ENCODE measurements around the gene ATAD3A. TPM values are rescaled to one million over a fixed set of nuclear protein-coding genes. Genes with fewer than 3 reads are reported as not detected.
"Not testable (repeated sequence)": the region's sequence is repeated elsewhere in the genome, so short reads cannot be mapped to it uniquely, and the experiment has no call there.

ATAD3A gene
- total and polyA plus RNA-seq, 7 donors, result 8.6 to 40.4 (median 12.8) TPM

DNA sequence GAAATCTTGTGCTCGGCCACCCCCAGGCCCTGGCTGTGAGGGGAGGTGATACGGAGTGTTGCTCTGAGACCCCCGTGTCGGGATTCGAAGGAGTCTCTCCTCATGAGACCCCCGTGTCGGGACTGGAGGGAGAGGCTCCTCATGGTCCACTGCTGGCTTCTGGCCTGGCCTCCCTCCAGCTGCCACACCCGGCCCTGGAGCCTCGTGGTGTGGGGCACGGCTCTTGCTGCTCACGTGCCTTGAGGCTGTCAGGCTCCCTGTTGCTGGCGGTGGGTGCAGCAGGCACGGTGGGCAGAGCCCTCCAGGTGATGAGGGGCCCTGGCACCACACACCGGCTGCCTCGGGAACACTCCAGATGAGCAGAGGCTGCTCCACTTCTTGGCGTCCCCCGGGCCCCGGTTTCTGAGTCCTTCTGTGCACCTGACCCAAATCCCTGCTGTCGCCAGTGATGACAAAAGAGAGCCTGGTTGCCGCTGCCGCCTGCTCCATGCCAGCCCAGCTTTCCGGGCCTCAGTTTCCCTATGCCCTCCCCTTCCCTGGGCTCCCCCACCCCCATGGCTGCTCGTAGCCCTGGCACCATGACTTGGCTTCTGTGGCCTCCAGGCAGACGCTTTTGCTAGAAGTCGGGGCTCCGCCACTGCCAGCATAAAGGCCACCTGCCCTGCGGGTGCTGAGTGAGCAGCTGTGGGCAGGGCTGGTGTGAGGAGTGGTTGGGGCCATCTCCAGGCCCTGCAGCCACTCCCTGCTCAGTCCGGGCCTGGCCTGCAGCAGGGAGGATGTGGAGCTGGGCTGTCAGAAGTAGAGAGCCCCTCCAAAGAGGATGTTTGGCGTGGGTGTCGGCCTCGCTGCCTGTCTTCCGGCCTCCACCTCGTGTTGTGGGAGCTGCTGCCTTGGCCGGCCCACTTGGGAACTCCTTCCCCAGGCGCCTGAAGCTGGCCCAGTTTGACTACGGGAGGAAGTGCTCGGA, 16.6 kb downstream of the ATAD3A start:
- DNase-seq, result no peak
- Histone ChIP-seq H3K4me3 (no peak overlapping the region), H3K36me3 (peaks cover 0 to 50% (median 15%) of the 10 kb centered on the region in 4 donors), H3K27me3 (no peaks in the 10 kb centered on the region), H3K4me1 (peaks cover 0 to 4% (median 0%) of the 10 kb centered on the region in 4 donors), H3K9me3 (peaks cover 0 to 4% (median 0%) of the 10 kb centered on the region in 4 donors), H3K27ac (no peak overlapping the region)
- TF ChIP-seq, protein P1, sequence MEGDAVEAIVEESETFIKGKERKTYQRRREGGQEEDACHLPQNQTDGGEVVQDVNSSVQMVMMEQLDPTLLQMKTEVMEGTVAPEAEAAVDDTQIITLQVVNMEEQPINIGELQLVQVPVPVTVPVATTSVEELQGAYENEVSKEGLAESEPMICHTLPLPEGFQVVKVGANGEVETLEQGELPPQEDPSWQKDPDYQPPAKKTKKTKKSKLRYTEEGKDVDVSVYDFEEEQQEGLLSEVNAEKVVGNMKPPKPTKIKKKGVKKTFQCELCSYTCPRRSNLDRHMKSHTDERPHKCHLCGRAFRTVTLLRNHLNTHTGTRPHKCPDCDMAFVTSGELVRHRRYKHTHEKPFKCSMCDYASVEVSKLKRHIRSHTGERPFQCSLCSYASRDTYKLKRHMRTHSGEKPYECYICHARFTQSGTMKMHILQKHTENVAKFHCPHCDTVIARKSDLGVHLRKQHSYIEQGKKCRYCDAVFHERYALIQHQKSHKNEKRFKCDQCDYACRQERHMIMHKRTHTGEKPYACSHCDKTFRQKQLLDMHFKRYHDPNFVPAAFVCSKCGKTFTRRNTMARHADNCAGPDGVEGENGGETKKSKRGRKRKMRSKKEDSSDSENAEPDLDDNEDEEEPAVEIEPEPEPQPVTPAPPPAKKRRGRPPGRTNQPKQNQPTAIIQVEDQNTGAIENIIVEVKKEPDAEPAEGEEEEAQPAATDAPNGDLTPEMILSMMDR (IDR thresholded peaks at IDR 0.05), result no peak
- TF ChIP-seq POLR2A (IDR thresholded peaks at IDR 0.05) (no peak), POLR2AphosphoS5 (IDR thresholded peaks at IDR 0.05) (no peak), EP300 (IDR thresholded peaks at IDR 0.05) (no peak)
- WGBS, 2 donors, result 90 to 93% methylated on average over 37 of the region's 37 CpGs
- intact Hi-C loops (cut with DNase I), result no loop called here

DNA sequence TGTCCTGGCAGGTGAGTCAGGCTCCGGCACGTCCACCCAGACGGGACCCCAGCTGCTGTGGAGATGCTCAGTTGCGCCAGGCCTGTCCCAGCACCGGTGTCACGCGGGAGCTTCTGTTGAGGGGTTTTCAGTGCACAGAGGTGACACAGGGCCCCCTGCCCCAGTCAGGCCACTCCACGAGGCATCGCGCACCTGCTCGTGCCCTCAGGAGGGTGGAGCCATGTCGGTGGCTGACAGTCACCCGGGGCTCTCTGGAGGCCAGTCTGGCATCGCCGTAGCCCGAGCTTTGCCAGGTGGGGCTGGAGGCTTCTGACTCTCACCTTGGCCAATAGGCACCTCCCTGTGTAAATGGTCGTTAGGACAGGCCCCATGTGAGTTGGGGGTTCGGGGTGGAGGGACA, 17.4 kb downstream of the ATAD3A start:
- intact Hi-C loops (cut with DNase I), result no loop called here
- H3K4me1 ChIP-seq, result peaks cover 0 to 4% (median 0%) of the 10 kb centered on the region in 4 donors
- peaks cover 0 to 51% (median 15%) of the 10 kb centered on the region in 4 donors for H3K36me3 ChIP-seq
- WGBS, 2 donors, result 97% methylated on average over 18 of the region's 18 CpGs
- TF ChIP-seq EP300 (IDR thresholded peaks at IDR 0.05), result no peak
- TF ChIP-seq, protein P1 (IDR thresholded peaks at IDR 0.05), result no peak
- H3K4me3 ChIP-seq, result no peak overlapping the region
- DNase-seq, result no peak
- no peak overlapping the region for H3K27ac ChIP-seq
- H3K9me3 ChIP-seq, result peaks cover 0 to 4% (median 0%) of the 10 kb centered on the region in 4 donors
- H3K27me3 ChIP-seq, result no peaks in the 10 kb centered on the region

DNA sequence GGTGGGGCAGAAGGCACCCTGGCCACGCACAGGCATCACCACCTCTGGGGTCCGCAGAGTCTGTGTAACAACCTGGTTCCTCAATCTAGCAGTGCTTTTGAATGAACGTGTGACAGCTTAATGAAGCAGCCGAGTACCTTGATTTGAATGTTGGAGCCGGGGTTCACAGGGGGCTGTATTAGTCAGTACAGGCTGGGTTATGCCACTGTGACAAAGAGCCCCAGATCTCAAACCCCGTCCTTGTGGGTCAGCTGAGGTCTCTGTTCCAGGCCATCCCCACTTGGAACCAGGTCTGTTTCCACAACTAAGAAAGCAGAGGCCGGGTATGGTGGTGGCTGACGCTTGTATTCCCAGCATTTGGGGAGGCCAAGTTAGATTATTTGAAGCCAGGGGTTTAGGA, 18.0 kb downstream of the ATAD3A start:
- 98% methylated on average over 8 of the region's 8 CpGs for whole genome bisulfite sequencing, 2 donors
- Histone ChIP-seq H3K4me1 (peaks cover 0 to 4% (median 0%) of the 10 kb centered on the region in 4 donors), H3K9me3 (peaks cover 0 to 4% (median 0%) of the 10 kb centered on the region in 4 donors), H3K36me3 (peaks cover 0 to 54% (median 15%) of the 10 kb centered on the region in 4 donors), H3K4me3 (no peak overlapping the region), H3K27me3 (no peaks in the 10 kb centered on the region), H3K27ac (no peak overlapping the region)
- no peak for DNase-seq
- TF ChIP-seq POLR2AphosphoS5 (IDR thresholded peaks at IDR 0.05) (no peak), POLR2A (IDR thresholded peaks at IDR 0.05) (no peak), EP300 (IDR thresholded peaks at IDR 0.05) (no peak)
- TF ChIP-seq, protein P1 (IDR thresholded peaks at IDR 0.05), result no peak
- intact Hi-C loops (cut with DNase I), result no loop called here

DNA sequence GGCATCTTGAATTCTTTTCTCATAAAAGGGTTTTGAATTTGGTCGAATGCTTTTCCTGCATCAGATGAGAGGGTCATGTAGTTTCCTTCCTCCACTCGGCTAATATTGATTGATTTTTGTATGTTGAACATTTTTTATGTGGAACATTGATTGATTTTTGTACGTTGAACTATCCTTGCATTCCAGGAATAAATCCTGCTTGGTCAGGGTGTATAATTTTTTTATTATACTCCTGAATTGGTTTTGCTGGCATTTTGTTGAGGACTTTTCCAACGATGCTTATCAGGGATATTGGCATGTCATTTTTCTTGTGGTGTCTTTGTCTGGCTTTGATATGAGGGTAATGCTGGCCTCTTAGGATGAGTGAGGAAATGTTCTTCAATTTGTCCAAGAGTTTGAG, 20.0 kb downstream of the ATAD3A start:
- no peak overlapping the region for H3K27ac ChIP-seq
- peaks cover 0 to 4% (median 0%) of the 10 kb centered on the region in 4 donors for H3K9me3 ChIP-seq
- H3K4me3 ChIP-seq, result no peak overlapping the region
- H3K27me3 ChIP-seq, result no peaks in the 10 kb centered on the region
- H3K4me1 ChIP-seq, result peaks cover 0 to 4% (median 0%) of the 10 kb centered on the region in 4 donors
- WGBS, 2 donors, result 90 to 97% methylated on average over 4 of the region's 4 CpGs
- intact Hi-C loops (cut with DNase I), result no loop called here
- no peak for DNase-seq
- peaks cover 0 to 43% (median 14%) of the 10 kb centered on the region in 4 donors for H3K36me3 ChIP-seq
- no peak for TF ChIP-seq EP300 (IDR thresholded peaks at IDR 0.05)
- TF ChIP-seq, protein P1 (IDR thresholded peaks at IDR 0.05), result no peak
- no peak for TF ChIP-seq POLR2AphosphoS5 (IDR thresholded peaks at IDR 0.05)
- no peak for TF ChIP-seq POLR2A (IDR thresholded peaks at IDR 0.05)

DNA sequence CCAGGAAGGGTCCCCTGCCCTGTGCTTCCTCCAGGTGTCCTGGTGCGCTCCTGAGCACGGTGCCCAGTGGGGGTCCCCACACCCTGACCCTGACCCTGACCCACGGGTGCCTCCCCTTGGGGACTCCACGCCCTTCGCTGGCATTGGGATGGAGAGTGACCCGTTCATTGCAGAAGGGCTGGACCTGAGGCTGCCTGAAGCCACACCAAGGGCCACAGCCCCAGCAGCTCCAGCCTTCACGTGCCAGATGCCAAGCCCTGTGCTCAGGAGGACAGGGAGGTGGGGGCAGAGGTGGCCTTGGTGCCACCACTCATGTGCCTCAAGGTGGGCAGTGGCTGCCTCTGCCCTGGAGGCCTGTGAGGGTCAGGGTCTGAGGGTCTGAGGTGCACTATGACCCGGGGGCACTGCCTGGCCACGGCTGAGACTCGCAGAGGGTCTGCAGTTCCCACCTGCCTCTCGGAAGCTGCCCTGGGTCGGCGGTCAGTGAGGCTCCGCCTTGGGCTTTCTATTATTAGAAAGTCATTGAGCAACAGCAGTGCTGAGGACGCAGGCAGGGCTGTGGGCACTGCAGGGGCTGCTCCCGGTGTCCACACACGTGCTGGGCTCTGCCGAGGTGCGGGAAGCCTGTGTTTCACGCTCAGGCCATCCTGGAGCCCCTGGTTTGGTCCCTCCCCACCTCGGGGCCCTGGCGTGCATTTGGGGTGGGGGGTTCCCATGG, 21.4 kb downstream of the ATAD3A start:
- H3K27ac ChIP-seq; intact Hi-C loops (cut with DNase I); H3K27me3 ChIP-seq; DNase-seq; H3K4me1 ChIP-seq; H3K9me3 ChIP-seq; H3K4me3 ChIP-seq: not testable (repeated sequence)
- H3K36me3 ChIP-seq, result peaks cover 0 to 39% (median 9%) of the 10 kb centered on the region in 4 donors
- 80 to 85% methylated on average over 20 to 22 of the region's 22 CpGs for WGBS, 2 donors

DNA sequence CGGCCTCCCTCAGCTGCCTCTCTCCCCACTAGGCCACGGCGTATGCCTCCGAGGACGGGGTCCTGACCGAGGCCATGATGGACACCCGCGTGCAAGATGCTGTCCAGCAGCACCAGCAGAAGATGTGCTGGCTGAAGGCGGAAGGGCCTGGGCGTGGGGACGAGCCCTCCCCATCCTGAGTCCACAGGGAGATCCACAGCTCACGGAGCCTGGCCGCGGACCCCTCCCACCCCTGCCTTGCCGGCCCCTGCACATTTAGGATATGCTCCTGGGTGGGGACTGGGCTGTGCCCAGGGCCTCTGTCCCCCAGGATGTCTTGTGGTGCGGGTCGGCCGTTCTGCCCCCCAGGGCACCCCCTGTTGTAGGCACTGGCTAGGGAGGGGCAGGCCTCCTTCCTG, 21.9 kb downstream of the ATAD3A start:
- H3K4me1 ChIP-seq, result peaks cover 0 to 12% (median 8%) of the 10 kb centered on the region in 4 donors
- peaks cover 0 to 33% (median 8%) of the 10 kb centered on the region in 4 donors for H3K36me3 ChIP-seq
- H3K4me3 ChIP-seq; H3K27ac ChIP-seq; intact Hi-C loops (cut with DNase I); DNase-seq; H3K27me3 ChIP-seq; H3K9me3 ChIP-seq: not testable (repeated sequence)
- WGBS, 2 donors, result 90 to 91% methylated on average over 17 to 18 of the region's 18 CpGs
